ENCODE data around the gene UBE3D.

The UBE3D gene, protein sequence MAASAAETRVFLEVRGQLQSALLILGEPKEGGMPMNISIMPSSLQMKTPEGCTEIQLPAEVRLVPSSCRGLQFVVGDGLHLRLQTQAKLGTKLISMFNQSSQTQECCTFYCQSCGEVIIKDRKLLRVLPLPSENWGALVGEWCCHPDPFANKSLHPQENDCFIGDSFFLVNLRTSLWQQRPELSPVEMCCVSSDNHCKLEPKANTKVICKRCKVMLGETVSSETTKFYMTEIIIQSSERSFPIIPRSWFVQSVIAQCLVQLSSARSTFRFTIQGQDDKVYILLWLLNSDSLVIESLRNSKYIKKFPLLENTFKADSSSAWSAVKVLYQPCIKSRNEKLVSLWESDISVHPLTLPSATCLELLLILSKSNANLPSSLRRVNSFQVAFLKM

DNA sequence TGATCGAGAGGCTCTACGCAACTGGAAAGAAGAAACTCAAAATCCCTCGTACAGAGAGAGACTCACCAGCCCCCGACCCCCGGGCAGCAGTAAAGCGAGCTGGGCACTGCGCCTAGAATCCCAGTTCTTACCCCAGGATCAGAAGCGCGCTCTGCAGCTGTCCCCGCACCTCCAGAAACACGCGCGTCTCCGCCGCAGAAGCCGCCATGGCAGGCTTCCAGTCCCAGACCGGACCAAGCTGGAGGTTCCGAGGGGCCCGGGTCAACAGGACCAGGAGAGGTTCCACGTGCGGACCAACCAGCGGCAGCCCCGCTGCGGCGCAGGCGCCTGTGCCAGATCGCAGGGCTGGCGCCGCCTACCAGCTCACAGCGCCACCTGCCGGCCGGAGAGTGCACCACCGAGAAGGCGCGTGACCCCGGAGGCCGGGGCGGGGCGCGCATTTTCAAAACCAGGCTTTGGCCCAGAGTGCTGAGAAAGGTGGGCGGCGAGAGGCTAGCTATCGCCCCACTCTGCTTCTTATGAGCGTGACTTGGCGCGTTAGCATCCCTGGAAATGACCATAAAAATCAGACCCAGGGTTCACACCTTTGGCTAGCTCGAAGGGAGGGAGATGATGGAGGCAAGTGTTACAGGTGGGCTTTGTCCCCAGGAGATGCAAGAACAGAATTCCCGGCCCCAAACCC, at the start of gene UBE3D:
Gene UBE3D, minus strand, starts transcription at position 331 of the 682 bp plus-strand sequence. Its CDS starts 123 bp downstream, at position 208.
- DNase-seq, result peak; percentile 75 to 93 (median 88)

DNA sequence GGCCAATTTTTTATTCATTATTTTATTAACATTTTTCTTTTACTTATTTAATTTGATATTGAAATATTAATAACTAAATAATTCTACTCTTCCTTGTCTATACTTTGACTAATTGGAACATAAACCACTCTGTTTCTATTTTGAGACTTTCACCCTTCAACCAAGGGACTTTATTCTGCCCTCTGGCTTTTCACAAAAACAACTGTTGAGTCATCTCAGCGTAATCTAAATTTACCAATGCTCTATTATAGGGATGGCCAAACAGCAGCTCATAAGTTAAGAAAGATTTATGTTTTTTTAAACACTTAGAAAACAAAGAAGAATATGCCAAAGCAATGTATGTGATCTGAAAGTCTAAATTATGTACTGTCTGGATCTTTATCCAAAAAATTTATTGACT, 48.5 kb upstream of the UBE3D start:
- DNase-seq, result no peak

DNA sequence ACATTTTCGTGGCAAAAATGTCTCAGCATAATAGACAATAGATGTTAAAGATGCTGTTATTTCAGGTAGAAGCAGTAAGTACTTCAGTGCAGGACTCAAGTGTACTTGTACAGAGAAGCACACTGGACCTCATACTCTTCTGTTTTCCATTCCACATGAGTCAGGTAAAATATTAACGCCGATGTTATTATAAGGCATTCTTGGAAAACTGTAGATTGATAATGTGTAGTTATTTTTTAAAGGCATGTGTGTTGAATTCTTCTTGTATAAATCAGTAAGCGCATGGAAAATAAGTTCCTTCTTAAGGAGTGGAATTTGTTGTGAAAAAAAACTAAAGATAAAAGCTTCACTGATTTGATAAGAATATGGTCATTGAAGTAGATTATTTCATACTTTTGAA, 47.6 kb upstream of the UBE3D start:
- DNase-seq, result no peak

DNA sequence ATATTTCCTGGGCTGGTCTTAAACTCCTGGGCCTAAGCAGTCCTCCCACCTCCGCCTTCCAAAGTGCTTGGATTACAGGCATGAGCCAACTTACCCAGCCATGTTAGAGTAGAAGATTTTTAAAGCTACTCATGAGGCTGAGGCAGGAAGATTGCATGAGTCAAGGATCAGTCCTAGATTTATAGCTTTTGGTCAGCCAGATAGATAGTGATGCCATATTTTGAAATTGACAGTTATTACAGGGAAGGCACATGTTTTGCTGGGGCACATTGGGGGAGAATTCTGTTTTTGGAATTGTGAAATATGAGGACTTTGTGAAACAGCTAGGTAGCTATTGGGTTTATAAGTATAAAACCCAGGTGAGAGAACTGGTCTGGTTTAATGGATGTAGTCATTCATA, 42.7 kb upstream of the UBE3D start:
- no peak for DNase-seq

DNA sequence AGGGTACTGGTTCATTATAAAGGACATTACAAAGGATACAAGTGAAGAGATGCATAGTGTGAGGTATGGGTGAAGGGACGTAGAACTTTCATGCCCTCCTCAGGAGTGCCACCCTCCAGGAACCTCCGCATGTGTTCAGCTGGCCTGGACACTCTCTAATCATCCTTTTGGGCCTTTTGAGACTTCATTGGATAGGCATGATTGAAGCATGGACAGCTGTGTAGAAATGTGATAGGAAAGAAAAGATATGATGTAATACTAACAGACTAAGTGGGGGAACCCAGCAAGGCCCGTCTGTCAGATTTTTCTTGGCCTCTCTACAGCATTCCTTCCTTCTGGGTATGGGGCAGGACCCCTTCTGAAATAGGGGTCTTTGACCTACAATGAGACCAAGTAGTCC, 32.9 kb upstream of the UBE3D start:
- no peak for DNase-seq

DNA sequence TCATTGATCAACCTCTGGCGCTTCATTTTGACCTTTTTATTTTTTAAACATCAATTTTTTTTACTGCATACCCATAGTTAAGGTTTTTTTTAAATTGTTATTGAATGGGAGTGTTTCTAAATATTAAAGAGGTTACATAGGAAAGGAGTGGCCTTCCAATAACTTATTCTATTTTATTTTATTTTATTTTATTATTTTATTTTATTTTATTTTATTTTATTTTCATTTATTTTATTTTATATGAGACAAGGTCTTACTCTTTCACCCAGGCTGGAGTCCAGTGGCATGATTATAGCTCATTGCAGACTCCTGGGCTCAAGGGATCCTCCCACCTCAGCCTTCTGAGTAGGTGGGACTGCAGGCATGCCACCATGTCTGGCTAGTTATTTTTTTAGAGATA, 32.0 kb upstream of the UBE3D start:
- DNase-seq, result no peak

DNA sequence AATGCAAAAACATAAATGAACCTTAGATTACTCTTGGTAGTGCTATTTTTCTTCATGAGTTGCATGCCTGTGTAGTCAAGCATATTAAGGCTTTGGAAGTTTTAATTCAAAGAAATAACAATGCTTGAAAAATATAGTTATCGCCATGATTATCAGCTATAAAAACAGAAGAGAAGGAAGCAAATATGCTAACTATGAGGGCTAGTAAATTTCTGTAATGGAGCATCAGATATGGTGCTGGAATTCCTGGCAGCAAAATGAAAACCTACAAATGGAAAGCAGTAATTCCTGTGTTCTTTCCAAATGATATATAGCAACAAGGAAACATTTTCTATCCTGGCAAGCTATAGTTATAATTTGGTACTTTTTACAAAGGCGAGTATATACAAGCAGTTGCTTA, 31.6 kb upstream of the UBE3D start:
- no peak for DNase-seq

DNA sequence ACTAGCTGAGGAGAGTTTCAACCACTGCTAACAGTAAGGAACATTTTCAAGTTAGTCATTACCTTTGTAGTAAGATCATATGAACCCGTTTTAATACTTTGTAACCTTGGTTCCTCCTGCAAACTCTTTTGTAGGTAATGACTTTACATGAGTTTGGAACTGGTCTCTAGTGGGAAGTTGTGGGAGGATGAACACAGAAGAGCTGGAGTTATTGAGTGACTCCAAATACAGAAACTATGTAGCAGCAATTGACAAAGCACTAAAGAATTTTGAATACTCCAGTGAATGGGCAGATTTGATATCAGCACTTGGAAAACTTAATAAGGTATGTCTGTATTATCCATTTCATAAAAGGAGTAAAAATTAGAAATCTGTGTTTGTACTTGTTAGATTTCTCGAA, 31.1 kb upstream of the UBE3D start:
- no peak for DNase-seq

DNA sequence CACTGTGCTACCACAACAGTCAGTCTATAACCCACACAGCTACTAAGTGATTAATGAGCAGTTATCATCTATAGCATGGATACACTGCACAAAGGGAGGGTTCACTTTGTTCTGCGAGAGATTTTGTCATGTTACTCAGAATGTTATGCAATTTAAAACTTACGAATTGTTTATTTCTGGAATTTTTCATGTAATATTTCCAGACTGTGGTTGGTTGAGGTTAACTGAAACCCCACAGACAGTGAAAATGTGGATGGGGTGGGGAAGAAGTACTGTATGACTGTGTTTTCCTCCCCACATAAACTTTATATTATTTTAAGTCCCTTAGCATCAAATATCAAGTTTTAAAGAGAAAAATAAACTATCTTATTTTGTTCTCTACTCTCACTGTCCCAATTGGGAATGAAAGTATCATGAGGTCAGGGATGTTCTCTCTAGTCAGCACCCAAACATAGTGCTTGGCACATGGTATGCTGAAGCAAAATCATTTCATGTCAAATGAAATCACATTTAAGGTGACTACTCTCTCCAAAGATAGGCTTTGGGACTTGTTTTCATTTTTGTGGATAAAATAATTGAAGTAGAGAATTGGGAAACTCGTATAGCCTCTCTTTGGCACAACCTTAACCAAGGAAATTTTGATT, 27.2 kb upstream of the UBE3D start:
- DNase-seq, result no peak

DNA sequence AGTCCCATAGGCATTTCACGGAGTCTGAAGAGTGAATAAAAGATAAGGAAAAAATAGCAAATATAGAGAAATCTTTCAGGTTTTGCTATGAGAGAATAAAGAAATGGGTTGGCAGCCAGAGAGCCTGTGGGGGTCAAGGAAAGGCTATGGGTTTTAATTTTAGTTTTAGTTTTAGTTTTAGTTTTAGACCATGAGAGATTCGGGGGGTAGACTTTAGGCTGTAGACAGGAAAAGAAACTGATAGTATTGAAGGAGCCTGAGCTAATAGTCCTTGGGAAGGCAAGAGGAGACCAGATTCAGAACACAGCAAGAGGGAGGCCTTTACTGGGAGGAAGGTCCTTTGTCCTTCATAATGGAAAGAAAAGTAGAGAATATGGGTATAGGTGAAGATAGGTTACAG, 21.1 kb upstream of the UBE3D start:
- DNase-seq, result no peak

DNA sequence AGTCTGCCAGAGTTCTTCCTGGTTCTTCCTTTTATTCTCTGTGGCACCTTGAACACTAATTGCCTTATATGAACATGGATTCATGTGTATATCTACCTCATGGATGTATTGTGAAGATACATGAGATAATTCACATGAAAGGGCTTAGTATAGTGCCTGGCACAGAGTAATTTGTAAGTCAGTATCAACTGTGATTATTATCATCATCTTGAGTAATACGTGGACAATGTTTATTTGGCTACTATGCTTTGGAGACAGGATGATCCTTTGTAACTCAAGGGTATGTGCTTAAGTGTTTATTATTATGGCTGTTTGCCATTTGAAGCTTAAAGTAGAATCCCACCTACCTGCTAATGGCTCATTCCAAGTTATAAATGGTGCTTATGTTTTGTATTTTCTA, 17.8 kb upstream of the UBE3D start:
- DNase-seq, result no peak

DNA sequence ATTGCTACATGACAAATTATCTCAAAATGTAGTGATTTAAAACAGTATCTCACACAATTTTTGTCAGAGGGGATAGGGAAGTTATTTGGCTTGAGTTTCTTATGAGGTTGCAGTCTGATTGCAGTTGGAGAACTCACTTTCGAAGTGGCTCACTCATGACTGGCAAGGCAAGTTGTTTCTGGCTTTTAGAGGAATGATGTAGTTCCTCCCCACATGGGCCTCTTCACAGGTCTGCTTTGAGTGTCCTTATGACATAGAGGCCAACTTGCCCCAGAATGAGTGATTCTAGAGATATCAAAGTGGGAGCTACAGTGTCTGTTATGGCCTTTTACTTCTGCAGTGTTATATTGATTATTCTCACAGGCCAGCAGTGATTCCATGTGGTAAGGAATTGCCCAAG, 8.0 kb upstream of the UBE3D start:
- DNase-seq, result no peak

DNA sequence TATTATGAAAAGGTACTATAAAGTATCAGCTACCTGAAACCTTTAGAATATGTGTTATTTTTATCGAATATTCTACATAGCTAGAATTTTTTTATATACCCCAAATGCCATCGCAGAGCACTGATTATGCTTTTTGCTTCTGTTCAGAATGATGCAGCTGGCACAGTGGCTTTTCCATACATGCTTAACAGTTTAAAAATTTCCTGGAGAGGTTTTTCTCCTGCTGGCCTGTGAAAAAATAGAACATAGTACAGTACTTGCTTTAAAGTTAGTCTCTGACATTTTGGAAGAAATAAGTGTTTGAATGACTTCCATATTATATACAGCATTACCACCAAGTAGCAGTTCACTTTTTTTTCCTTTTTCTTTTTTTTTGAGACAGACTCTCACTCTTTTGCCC, 7.1 kb upstream of the UBE3D start:
- DNase-seq, result no peak

DNA sequence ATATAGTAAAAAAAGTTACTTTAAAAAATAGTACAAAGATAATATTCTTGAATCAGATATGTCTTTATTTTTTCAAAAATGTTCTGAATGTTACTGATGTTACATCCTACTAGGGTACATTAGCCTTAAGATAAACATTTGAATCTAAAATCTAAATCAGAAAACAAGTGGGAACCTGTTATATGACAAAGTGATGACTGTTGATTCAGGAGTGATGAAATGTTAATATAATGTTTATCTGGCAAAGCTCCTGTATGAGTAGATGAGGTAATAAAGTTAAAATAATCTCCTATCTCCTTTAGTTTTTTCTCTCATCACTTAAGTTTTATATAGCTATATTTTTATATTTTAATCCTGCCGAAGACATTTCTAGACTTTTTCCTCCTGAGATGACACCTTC, 6.1 kb upstream of the UBE3D start:
- DNase-seq, result no peak

DNA sequence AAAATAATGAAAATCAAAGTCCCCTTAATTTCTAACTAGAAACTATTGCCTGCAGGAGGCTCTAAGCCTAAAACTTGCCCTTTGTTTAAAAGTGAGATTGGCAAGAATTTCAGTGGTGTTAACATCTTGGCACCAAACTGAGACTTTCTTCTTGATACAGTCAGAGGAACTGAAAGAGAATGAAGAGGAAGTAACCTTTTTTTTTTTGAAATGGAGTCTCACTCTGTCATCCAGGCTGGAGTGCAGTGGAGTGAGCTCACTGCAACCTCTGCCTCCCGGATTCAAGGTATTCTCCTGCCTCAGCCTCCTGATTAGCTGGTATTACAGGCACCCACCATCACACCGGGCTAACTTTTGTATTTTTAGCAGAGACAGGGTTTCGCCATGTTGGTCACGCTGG, 5.4 kb upstream of the UBE3D start:
- DNase-seq, result no peak

DNA sequence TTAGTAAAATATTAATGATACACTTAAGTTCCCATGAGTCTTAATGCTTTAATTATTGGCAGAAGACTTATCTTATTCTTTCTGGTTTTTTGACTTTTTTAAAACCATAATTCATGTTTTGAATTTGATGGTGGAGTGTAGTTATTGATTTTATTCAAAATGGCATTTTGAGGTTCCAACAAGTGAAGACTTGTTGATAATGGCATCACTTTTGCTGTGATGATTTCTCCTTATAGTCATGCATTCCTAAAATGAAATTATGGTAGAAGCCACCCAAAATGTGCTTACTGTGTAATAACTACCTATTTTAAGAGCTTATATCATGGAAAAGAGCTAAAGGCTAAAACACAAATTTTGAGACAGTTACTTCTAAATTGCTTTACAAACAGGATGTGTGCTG, 4.0 kb upstream of the UBE3D start:
- DNase-seq, result no peak

DNA sequence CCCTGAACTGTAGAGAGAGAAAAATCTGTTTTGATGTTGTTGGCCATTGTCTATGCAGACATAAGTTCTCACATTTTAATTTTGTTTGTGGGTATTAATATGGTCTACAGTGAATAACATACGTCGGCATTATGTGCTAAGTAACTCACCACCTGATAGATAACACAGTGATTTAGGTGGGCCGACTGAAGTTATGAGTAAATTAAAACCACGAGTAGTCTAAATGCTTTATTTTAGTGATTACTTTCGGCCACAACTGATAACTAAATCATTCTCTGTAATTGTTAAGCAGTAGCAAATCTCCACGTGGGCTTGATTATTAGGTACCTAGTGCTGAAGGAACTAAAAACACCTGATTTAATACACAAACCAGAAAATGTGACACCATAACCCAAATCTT, 3.0 kb upstream of the UBE3D start:
- DNase-seq, result no peak

DNA sequence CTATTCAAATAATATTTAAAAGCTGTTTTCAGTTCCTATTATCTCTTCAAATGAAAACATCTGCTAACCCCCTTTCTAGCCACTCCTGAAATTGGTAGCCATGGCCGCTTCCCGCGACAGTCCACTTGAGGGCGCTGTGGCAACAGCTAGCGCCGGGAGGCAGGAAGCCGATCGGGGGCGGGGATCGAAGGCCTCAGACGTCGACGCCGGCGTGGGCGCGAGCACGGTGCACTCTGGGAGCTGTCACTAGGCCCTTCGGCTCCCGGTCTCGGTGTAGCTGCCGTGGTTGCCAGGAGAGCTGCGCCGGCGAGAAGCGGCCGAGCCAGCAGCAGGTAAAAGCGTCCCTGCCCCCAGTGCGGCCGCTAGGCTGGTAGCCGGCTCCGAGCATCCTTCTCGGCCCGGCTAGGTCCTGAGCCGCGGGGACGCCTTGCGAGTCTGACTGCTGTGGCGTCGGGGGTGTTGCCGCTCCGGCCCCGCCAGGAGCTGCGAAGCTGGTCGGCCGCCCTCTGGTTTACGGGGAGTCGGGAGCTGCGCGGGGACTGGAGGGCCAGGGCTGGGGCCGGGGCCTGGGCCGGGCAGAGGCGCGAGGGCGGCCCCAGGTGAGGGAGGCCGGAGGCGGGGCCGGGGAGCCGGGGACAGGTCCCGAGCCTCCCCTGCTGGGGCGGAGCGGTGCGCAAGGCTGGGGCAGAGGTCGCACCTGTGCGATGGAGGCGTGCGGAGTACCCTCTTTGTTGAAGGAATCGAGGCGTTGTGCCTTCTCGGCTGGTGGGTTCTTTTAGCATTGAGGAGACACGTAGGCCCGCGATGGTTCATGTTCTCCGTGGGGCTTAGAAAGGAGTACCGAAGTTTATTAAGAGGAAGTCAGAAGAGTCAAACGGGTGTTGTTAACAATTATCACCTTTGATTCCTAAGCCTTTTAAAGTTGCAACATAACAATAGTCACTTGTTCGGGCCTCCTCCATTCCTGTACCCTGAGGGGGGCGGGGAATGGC, 2.1 kb upstream of the UBE3D start, which contains the start of gene DOP1A:
Gene DOP1A, plus strand, starts transcription at position 224 of the 992 bp plus-strand sequence. CDS start 29,307 bp downstream, outside the sequence.
- peak; percentile 89 to 94 (median 92) for DNase-seq

DNA sequence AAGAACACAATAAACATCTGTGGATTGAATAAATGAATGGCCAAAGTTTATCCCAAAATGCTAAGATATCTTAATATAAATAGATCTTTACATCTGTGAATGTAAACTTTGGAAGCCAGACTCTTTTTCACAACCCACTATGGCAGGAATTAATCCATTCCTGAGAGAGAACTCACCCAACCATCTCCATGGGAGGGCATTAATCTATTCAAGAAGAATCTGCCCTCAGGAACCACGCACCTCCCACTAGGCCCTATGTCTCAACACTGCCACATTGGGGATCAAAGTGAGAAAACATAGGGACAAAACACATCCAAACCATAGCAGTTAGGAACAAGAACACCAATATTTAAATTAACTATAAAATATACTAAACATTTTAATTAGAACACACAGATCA, 3.4 kb downstream of the UBE3D start:
- DNase-seq, result no peak

DNA sequence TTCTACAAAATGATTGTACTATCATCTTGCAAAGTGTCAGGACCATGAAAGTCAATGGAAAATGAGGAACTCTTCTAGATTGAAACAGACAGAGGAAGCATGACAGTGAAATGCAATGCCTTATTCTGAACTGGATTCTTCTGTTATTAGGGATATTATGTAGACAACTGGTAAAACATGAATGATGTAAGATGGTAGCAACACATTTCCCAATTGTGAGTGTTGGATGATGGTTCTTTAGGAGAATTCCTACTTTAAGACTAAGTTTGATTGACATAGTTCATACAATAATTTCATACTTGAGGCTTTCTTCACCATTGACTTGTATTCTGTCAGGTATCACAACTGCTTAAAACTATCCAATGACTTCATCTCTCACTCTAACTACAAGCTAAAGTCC, 4.5 kb downstream of the UBE3D start:
- no peak for DNase-seq

DNA sequence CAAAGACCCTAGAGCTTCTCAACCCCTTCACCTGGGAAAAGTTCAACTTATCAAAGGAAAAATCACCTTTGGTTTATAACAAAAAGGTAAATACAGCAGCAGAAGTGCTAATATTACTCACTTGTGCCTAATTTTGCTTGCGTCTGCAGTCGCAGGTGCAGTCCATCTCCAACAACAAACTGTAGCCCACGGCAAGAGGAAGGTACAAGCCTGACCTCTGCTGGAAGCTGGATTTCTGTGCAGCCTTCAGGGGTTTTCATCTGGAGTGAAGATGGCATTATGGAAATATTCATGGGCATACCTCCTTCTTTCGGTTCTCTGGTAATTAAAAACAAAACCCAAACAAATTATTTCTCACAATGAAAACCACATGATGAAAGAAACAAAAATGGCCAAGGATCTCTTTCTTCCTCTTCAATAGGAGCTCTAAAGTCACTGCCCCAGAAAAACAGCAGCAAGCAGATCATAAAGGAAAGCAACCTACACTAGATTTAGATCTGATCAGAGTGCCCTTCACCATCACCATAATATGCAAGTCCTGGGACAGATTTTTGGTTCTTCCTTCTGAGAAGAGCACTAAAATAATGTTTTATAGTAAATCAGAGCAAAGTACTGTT, 7.8 kb downstream of the UBE3D start:
- DNase-seq, result peak in 2 of 6 experiments; percentile 5 to 10

DNA sequence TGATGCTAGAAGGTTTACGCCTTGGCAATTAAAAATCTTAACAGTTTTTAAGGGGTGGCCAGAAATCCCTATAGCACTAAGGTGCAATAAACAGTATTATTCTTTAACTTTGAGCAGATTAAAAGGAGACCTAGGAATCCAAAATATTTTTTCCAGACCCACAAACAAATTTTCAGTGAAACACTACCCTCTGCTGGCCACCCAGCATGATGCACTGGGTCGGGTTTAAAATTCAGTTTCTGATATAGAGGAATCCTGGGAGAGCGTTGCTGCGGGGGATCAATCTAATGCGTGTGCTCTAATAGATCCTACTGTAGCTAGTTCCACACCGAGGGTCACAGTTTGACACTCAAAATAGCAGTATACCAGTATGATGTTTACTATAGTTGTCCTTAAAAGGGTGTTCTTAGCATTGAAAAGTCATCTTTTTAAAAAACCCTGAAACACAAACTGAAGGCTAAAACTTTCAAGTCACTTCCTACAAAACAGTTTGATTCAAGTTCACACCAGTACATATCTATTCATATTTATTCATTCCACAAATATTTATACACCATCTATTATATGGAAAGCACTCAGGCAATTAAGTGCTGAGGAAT, 10.2 kb downstream of the UBE3D start:
- peak in 5 of 6 experiments; percentile 4 to 38 (median 16) for DNase-seq
